ENCODE results near the gene XKR3.
"Not testable (repeated sequence)": the region's sequence is repeated elsewhere in the genome, so short reads cannot be mapped to it uniquely, and the experiment has no call there.

Gene XKR3

DNA sequence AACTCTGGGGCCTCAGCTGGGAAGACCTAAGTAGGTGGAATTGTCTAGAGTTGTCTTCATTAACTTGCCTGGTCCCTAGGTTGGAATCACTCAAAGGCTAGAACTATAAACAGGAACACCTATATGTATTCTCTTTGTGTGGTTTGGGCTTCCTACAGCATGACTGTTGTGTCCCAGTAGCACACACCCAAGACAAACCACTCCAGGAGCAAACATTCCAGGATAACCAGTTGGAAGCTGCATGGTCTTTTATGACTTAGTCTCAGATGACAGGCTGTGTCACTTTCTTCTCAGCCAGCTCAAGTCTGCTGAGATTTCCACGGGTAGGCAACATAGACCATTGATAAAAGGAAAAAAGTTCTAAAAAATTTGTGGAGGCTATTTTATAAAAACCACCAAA lies 90.9 kb downstream of the XKR3 start:
- not testable (repeated sequence) for DNase-seq
